OCI-LY3 (cell line): ENCODE data around the gene FAM53B.
A peak's percentile ranks its signal among the peaks of the same experiment; 100 is the strongest.
"Not testable (repeated sequence)": the region's sequence is repeated elsewhere in the genome, so short reads cannot be mapped to it uniquely, and the experiment has no call there.

Experiments used
- H2AFZ ChIP-seq: fragments of 200-600, 300-600 bp; shearing (Covaris generic); 2 replicates; pipeline ENCODE4 v1.6.0; 2014; ENCODE audit warnings: antibody characterized with exemption, low read depth, low read length
- H3K27ac ChIP-seq: fragments of 200-600, 300-600 bp; sonication (generic); 2 replicates; pipeline ENCODE4 v1.5.1; 2014; ENCODE audit warnings: mild to moderate bottlenecking, low read length, moderate library complexity, mixed read lengths
- H3K27me3 ChIP-seq: fragments of 200-600, 300-600 bp; sonication (generic); 2 replicates; pipeline ENCODE4 v1.6.1; 2014; ENCODE audit warnings: low read depth, low read length, mixed read lengths
- H3K36me3 ChIP-seq: fragments of 200-600, 300-600 bp; sonication (generic); replicated peaks from 2 replicates; pipeline ENCODE3; 2014; ENCODE audit warnings: low read depth, low read length, mixed read lengths
- H3K4me1 ChIP-seq: fragments of 300-600, 200-600 bp; sonication (generic); 2 replicates; pipeline ENCODE4 v1.6.1; 2014; ENCODE audit warnings: low read length, mixed read lengths
- H3K4me2 ChIP-seq: fragments of 200-600, 300-600 bp; sonication (generic); 2 replicates; pipeline ENCODE4 v1.6.1; 2014; ENCODE audit warnings: low read length, mixed read lengths
- H3K4me3 ChIP-seq: fragments of 300-600, 200-600 bp; sonication (generic); 2 replicates; pipeline ENCODE4 v1.5.1; 2014; ENCODE audit warnings: antibody characterized with exemption, mild to moderate bottlenecking, low read length, moderate library complexity
- H3K79me2 ChIP-seq: fragments of 300-600, 200-600 bp; shearing (Covaris generic); 2 replicates; pipeline ENCODE4 v1.6.1; 2014; ENCODE audit warnings: mild to moderate bottlenecking, low read length, mixed read lengths
- H3K9ac ChIP-seq: fragments of 300-600, 200-600 bp; shearing (Covaris generic); 2 replicates; pipeline ENCODE4 v1.6.0; 2014; ENCODE audit warnings: mild to moderate bottlenecking, low read length, moderate library complexity
- H3K9me3 ChIP-seq: fragments of 200-600, 300-600 bp; shearing (Covaris generic); 2 replicates; pipeline ENCODE4 v1.6.1; 2014; ENCODE audit warnings: low read length, mixed read lengths; ENCODE audit not compliant: insufficient read depth
- H4K20me1 ChIP-seq: fragments of 200-600, 300-600 bp; sonication (generic); 2 replicates; pipeline ENCODE4 v1.6.1; 2016; ENCODE audit warnings: low read length, mixed read lengths; ENCODE audit not compliant: insufficient read depth
- CTCF ChIP-seq: fragments of 200-600, 300-600 bp; sonication (generic); IDR thresholded peaks from 2 replicates; pipeline ENCODE4 v1.5.1; 2014; ENCODE audit warnings: antibody characterized with exemption, low read length, low read depth
- EZH2phosphoT487 ChIP-seq: fragments of 200-600 bp; shearing (Covaris generic); IDR thresholded peaks from 2 replicates; pipeline ENCODE4 v1.6.1; 2018; ENCODE audit warnings: antibody characterized with exemption, mixed run types, low read depth

FAM53B gene

DNA sequence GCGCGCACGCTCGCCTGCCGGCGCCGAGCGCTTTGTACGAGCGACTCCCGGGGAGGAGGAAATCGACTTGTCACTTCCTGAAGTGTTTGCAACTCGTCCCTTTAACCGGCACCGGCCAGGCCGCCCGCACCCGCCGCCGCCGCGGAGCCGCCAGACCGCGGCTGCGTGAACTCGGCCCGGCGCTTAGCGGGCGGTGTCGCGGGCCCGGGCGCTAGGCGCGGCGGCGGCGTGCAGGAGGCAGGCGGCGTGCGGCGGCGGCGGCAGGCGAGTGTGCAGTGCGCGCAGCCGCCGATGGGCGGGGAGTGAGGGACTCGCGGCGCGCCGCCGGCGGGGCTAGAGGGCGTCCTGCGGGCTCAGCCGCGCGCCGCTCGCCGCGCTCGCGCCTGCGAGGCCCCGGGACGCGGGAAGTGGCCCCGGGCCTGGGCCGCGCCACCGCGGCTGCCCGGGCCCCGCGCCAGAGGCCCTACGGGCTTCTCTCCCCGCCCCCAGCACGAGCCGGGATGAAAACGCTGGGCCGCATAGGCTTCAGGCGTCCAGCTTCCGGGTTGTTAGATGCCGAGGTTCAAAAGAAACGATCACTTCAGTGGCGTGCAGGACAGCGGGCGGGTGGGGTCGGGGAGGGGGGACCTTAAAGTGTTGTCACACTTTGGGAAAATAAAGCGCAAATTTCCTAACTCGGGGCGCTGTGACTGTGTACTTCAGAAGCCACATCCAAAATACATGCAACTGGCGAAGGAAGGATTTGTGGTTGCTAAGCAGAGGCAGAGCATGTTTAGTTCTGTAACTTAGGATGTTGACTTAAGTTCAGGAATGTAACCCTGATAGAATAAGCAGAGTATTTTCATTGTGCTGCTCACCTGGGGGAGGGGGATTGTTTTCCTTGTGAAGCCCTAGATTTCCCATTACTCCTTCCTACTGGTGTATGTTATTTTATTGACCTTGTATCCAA lies at the start of gene FAM53B:
Gene FAM53B (minus strand): TSS at position 277 of the 949 bp plus-strand sequence. CDS start 37,665 bp downstream, outside the sequence.
- no peak for TF ChIP-seq EZH2phosphoT487
- TF ChIP-seq CTCF: no peak
- H3K4me2 ChIP-seq: peak within 1 kb of the TSS; percentile 98
- H3K9ac ChIP-seq: peak within 1 kb of the TSS; percentile 98
- peaks cover 37% of the 10 kb centered on the region for H3K79me2 ChIP-seq
- no peaks in the 10 kb centered on the region for H3K27me3 ChIP-seq
- peak within 1 kb of the TSS; percentile 97 for H3K27ac ChIP-seq
- no peak within 1 kb of the TSS; the same call in 1 of the 2 replicates for H2AFZ ChIP-seq
- peak within 1 kb of the TSS; percentile 99 for H3K4me3 ChIP-seq
- peaks cover 36% of the 10 kb centered on the region for H3K4me1 ChIP-seq
- no peaks in the 10 kb centered on the region for H3K9me3 ChIP-seq
- H3K36me3 ChIP-seq: peaks cover 4% of the 10 kb centered on the region
- no peaks in the 10 kb centered on the region for H4K20me1 ChIP-seq

DNA sequence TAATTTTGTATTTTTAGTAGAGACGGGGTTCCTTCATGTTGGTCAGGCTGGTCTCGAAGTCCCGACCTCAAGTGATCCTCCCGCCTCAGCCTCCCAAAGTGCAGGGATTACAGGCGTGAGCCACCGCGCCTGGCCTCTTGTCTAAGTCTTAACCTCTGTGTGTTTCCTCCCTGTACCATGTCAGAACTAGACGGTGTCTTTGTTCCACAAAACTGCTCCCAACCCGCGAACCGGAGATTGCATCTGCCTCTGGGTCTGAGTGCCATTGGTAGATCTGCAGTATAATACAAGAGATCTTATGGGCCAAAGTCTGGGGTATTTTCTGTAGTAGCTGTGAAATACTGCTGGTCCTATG lies 48.8 kb upstream of the FAM53B start:
- 0 out of 2 replicates have a peak overlapping the region, but pooled peaks have one; percentile 88 for H3K4me2 ChIP-seq
- H2AFZ ChIP-seq: no peak overlapping the region
- TF ChIP-seq CTCF (no peak), EZH2phosphoT487 (no peak)

GRCh38 chr10:124791547-124792348 lies 47.6 kb upstream of the FAM53B start, which contains the start of gene EEF1AKMT2:
Gene EEF1AKMT2 (minus strand): TSS chr10:124791887. CDS start chr10:124791833, 54 bp downstream.
- H3K4me2 ChIP-seq: peak within 1 kb of the TSS; percentile 88
- no peaks in the 10 kb centered on the region for H3K9me3 ChIP-seq
- peaks cover 3% of the 10 kb centered on the region; the same call in 1 of the 2 replicates for H3K4me1 ChIP-seq
- TF ChIP-seq CTCF (no peak; the same call in 1 of the 2 replicates), EZH2phosphoT487 (no peak)
- H3K79me2 ChIP-seq: peaks cover 27% of the 10 kb centered on the region
- H3K4me3 ChIP-seq: peak within 1 kb of the TSS; percentile 99
- peak within 1 kb of the TSS; percentile 58 for H3K27ac ChIP-seq
- H3K36me3 ChIP-seq: peaks cover 13% of the 10 kb centered on the region
- H3K27me3 ChIP-seq: no peaks in the 10 kb centered on the region
- peak within 1 kb of the TSS; percentile 94 for H2AFZ ChIP-seq
- H3K9ac ChIP-seq: peak within 1 kb of the TSS; percentile 92
- no peaks in the 10 kb centered on the region for H4K20me1 ChIP-seq

More for the DNA sequence above, 48.8 kb upstream of the FAM53B start:
- peak overlapping the region; percentile 99 for H3K4me3 ChIP-seq
- H3K9ac ChIP-seq: no peak overlapping the region
- no peak overlapping the region for H3K27ac ChIP-seq
- peaks cover 27% of the 10 kb centered on the region for H3K79me2 ChIP-seq
- peaks cover 3% of the 10 kb centered on the region; the same call in 1 of the 2 replicates for H3K4me1 ChIP-seq
- H3K27me3 ChIP-seq: no peaks in the 10 kb centered on the region
- H4K20me1 ChIP-seq: no peaks in the 10 kb centered on the region
- no peaks in the 10 kb centered on the region for H3K9me3 ChIP-seq
- H3K36me3 ChIP-seq: peaks cover 7% of the 10 kb centered on the region

- H3K9ac ChIP-seq, H3K4me2 ChIP-seq, H3K79me2 ChIP-seq, H3K4me3 ChIP-seq, H3K27me3 ChIP-seq, H3K27ac ChIP-seq, H4K20me1 ChIP-seq, H3K9me3 ChIP-seq, H2AFZ ChIP-seq, H3K4me1 ChIP-seq: not testable (repeated sequence)
- H3K36me3 ChIP-seq: peaks cover 19% of the 10 kb centered on the region
These were observed 38.7 kb upstream of the FAM53B start for GRCh38 chr10:124782900-124783299.
